ENCODE results near the gene TTLL9. TPM values are rescaled to one million over a fixed set of nuclear protein-coding genes. Genes with fewer than 3 reads are reported as not detected.

The TTLL9 gene
- total RNA-seq, 4 donors from 2014 or later, result 0.47 to 1.7 TPM; not detected in 2

DNA sequence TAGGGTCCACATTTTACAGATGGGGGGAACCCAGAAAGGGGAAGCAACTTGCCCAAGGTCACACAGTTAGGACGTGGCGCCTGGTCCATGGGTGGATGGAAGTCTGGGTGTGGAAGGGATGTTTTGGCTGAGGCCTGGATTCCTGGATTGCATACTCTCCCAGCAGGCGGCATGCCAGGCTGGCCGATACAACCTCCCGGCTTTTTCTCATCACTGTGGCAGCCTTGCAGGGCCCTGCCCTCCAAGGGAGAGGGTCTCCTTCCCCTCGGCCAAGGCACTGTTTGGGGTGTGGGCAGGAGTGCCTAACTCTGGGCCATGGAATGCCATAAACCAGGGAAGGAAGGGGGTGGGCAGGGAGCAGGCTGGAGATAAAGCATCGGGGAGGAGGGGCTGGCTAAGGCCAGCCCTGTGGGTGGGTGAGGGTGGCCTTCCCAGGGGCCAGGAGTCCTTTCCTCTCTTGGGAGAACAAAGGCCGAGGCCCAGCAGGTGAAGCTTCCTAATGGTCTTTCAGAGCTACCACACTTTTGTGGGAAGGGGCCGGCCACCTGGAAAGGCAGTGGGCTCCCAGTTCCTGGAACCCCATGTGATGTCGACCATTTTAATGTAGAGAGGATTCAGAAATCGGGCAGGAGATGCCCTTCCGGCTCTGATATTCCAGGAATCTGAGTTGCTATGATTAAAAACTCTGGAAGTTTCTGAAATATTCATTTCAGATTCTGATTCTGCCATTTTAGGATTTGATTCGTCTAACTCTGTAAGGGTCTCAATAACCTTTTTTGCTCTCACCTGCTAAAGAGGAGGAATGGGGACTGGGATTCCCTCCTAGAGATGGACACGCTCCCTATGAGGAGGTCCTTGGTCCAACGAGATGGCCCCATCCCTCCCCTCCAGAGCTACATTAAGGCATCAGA lies 29.3 kb upstream of the TTLL9 start:
- TF ChIP-seq, protein P1, sequence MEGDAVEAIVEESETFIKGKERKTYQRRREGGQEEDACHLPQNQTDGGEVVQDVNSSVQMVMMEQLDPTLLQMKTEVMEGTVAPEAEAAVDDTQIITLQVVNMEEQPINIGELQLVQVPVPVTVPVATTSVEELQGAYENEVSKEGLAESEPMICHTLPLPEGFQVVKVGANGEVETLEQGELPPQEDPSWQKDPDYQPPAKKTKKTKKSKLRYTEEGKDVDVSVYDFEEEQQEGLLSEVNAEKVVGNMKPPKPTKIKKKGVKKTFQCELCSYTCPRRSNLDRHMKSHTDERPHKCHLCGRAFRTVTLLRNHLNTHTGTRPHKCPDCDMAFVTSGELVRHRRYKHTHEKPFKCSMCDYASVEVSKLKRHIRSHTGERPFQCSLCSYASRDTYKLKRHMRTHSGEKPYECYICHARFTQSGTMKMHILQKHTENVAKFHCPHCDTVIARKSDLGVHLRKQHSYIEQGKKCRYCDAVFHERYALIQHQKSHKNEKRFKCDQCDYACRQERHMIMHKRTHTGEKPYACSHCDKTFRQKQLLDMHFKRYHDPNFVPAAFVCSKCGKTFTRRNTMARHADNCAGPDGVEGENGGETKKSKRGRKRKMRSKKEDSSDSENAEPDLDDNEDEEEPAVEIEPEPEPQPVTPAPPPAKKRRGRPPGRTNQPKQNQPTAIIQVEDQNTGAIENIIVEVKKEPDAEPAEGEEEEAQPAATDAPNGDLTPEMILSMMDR (IDR thresholded peaks at IDR 0.05), result no peak
- TF ChIP-seq POLR2A (IDR thresholded peaks at IDR 0.05), result no peak
- peaks cover 0 to 21% (median 5%) of the 10 kb centered on the region in 4 donors for H3K4me1 ChIP-seq
- no peak for DNase-seq

DNA sequence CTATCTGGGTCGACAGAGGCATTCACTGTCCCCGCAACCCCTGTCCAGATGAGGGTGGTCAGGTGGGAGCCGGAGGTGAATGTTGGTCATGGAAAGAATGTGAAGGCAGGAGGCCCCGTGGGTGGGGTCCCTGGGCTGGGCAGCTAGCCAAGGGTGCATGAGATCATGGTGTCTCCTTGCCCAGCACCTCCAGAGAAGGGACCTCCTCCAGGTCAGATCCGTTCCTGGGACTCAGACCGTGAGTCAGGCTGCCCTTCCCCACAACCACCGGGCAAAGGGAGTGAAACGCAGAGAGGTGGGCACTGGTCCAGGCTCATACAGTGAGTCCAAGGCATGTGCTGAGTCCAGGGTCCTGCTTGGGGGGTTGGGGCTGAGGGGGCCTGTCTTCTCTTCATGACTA lies 28.5 kb upstream of the TTLL9 start:
- Histone ChIP-seq H3K27ac (peak overlapping the region in 1 of 4 donors; percentile 25), H3K9me3 (no peaks in the 10 kb centered on the region), H3K4me1 (peaks cover 0 to 13% (median 2%) of the 10 kb centered on the region in 4 donors), H3K36me3 (no peaks in the 10 kb centered on the region), H3K27me3 (no peaks in the 10 kb centered on the region), H3K4me3 (no peak overlapping the region)
- DNase-seq, result no peak
- TF ChIP-seq, protein P1 (IDR thresholded peaks at IDR 0.05), result no peak
- no peak for TF ChIP-seq POLR2A (IDR thresholded peaks at IDR 0.05)

More for the DNA sequence above, 29.3 kb upstream of the TTLL9 start:
- Histone ChIP-seq H3K9me3 (no peaks in the 10 kb centered on the region), H3K4me3 (no peak overlapping the region), H3K27me3 (no peaks in the 10 kb centered on the region), H3K27ac (no peak overlapping the region), H3K36me3 (no peaks in the 10 kb centered on the region)

DNA sequence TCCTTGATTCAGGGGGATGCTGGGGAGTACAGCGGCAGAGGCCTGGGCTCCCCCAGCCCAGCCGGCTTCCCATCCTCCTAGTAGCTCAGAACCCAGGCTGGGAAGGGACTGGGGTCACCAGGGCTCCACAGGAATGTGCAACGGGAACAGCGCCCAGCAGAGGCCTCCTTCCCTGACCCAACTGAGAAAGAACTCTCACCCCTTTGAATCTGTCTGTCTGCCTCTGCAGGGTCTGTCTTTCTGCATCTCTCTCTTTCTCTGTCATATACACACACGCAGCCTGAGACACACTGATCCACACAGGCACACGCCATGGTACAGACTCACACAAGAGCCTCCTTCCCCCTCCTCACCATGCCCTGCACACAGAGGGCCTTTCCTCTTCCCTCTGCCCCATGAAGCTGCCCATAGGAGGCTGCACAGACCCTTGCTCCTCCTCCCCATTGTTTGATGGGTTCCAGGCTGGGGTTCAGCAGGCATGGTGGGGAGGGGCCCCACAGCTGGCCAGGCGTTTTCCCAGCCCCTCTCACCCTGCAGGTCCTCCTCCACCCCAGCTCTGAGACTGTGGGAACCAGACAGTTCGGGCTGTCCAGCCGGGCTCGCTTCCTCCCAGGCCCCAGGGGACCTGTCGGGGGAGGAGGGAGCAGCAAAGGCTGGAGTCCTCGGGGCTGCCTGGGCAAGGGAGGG lies 27.8 kb upstream of the TTLL9 start:
- peaks cover 0 to 7% (median 2%) of the 10 kb centered on the region in 4 donors for H3K4me1 ChIP-seq
- H3K36me3 ChIP-seq, result no peaks in the 10 kb centered on the region
- no peaks in the 10 kb centered on the region for H3K27me3 ChIP-seq
- DNase-seq, result no peak
- TF ChIP-seq, protein P1 (IDR thresholded peaks at IDR 0.05), result no peak
- no peak for TF ChIP-seq POLR2A (IDR thresholded peaks at IDR 0.05)
- no peak overlapping the region for H3K4me3 ChIP-seq
- H3K9me3 ChIP-seq, result no peaks in the 10 kb centered on the region
- peak overlapping the region in 2 of 4 donors; percentile 25 to 46 for H3K27ac ChIP-seq

DNA sequence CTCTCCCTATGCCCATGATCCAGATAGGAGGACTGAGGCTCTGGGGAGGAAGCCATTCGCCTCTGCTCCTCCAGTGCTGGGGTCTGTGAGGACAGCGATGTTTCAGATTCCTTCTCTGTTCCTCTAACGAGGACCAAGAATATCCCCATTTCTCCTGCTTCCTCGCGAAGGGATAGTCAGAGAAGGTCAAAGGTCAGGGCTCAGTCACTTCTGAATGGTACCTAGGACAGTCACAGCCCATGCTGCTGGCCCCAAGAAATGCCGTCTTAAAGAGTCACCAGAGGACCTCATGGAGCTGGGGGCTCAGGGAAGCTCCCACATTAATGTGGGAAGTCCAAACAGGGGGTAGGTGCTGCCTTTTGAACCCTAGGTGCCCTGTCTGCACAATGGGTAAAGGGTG lies 27.1 kb upstream of the TTLL9 start:
- Histone ChIP-seq H3K27me3 (no peaks in the 10 kb centered on the region), H3K27ac (no peak overlapping the region), H3K9me3 (no peaks in the 10 kb centered on the region), H3K4me3 (no peak overlapping the region), H3K36me3 (no peaks in the 10 kb centered on the region), H3K4me1 (peaks cover 0 to 7% (median 2%) of the 10 kb centered on the region in 4 donors)
- no peak for TF ChIP-seq POLR2A (IDR thresholded peaks at IDR 0.05)
- TF ChIP-seq, protein P1 (IDR thresholded peaks at IDR 0.05), result no peak
- DNase-seq, result no peak

DNA sequence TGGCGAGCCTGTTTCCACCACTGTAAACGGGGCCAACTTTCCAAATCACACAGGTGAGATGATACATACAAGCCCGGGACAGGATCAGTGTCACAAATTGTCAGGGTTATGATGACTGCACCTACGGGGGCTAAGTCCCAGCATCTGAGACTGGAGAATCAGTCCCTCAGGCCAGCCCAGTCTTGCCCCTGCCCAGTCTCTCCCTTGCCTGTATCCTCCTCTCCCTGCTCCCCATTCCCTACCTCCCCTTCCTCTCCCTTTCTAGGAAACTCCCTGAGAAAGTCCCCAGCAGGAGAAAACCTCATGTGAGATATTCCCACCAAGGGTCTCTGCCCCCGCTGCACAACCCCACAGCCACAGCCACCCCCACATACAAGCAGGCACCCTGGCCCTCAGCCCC lies 26.6 kb upstream of the TTLL9 start:
- DNase-seq, result no peak
- TF ChIP-seq, protein P1 (IDR thresholded peaks at IDR 0.05), result no peak
- TF ChIP-seq POLR2A (IDR thresholded peaks at IDR 0.05), result no peak
- no peak overlapping the region for H3K27ac ChIP-seq
- no peaks in the 10 kb centered on the region for H3K27me3 ChIP-seq
- no peaks in the 10 kb centered on the region for H3K9me3 ChIP-seq
- no peaks in the 10 kb centered on the region for H3K36me3 ChIP-seq
- no peak overlapping the region for H3K4me3 ChIP-seq
- peaks cover 0 to 7% (median 2%) of the 10 kb centered on the region in 4 donors for H3K4me1 ChIP-seq
